ENCODE measurements around the gene KMT5B.

The KMT5B gene

GRCh38 chr11:68117853-68118470 is 95.1 kb downstream of the KMT5B start:
- DNase-seq (ENCODE audit: low spot score): no peak

DNA sequence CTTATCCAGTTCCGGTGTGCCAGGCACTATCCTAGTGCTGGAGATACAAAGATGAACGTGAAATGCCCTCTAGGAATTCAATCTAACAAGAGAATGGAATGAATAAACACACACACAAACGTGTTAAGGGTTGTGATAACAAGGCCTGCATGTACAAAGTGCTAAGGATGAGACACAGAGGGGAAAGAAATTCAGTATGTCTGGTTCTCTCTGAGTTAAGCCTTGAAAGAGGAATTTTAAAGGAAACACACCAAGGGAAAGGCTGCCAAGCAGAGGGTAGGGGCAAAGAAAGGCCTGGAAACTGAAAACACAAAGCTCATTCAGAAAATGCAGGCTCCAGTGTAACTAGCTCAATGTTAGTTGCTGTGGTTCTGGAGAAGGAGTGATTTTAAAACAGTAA is 96.1 kb downstream of the KMT5B start:
- DNase-seq (ENCODE audit: low spot score): no peak

- DNase-seq (ENCODE audit: low spot score): no peak
These were observed 97.0 kb downstream of the KMT5B start for GRCh38 chr11:68116126-68116525.

DNA sequence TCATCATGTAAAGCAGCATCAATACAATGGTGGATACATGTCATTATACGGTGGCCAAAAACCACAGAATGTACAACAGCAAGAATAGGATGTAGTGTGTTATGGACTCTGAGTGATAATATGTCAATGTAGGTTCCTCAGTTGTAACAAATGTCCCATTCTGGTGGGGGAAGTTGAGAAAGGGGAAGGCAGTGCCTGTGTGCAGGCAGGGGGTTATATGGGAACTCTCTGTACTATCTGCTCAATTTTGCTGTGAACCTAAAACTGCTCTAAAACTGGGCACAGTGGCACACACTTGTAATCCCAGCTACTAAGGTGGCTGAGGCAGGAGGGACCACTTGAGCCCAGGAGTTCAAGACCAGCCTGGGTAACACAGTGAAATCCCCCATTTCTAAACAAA is 97.8 kb downstream of the KMT5B start:
- DNase-seq (ENCODE audit: low spot score): no peak

- DNase-seq (ENCODE audit: low spot score): no peak
These were observed 99.1 kb downstream of the KMT5B start for GRCh38 chr11:68113986-68114385.

- DNase-seq (ENCODE audit: low spot score): no peak
These were observed 105.4 kb downstream of the KMT5B start for GRCh38 chr11:68107689-68108088.

- no peak for DNase-seq (ENCODE audit: low spot score)
These were observed 106.7 kb downstream of the KMT5B start for GRCh38 chr11:68106165-68106940.

Data from AG08395 (cell line).